Measurements from ENCODE around the gene SPSB4.

SPSB4 gene

DNA sequence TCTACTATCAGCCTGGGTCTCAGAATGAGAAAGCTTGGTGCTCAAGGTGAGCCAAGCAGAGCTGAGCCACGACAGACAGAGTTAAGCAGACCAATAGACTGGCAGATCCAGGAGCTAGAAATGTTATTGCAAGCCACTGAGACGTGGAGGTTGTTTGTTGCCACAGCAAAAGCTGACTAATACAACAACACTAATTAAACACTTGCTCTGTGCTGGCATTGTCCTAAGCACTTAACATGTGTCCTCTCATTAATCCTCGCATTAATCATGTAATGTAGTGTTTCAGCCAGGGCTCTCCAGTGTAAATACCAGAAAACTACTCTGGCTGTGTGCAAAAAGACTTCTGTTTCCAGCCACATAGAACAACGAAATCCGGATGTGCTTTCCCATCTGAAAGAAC lies 11.6 kb upstream of the SPSB4 start:
- in situ Hi-C loops (cut with MboI; ENCODE audit: low pct_unique_long_range_greater_than_20kb, low sequenced_read_pairs, unreplicated experiment), result no loop called here
- no peak for DNase-seq (ENCODE audit: low spot score)

GRCh38 chr3:141044695-141045641 lies 6.2 kb upstream of the SPSB4 start:
- no peak for TF ChIP-seq CTCF (IDR thresholded peaks at IDR 0.05; ENCODE audit: extremely low read depth, insufficient read depth, missing control alignments)
- in situ Hi-C loops (cut with MboI; ENCODE audit: low pct_unique_long_range_greater_than_20kb, low sequenced_read_pairs, unreplicated experiment), result no loop called here

More for the DNA sequence above, 11.6 kb upstream of the SPSB4 start:
- no peak for TF ChIP-seq CTCF (IDR thresholded peaks at IDR 0.05; ENCODE audit: extremely low read depth, insufficient read depth, missing control alignments)

DNA sequence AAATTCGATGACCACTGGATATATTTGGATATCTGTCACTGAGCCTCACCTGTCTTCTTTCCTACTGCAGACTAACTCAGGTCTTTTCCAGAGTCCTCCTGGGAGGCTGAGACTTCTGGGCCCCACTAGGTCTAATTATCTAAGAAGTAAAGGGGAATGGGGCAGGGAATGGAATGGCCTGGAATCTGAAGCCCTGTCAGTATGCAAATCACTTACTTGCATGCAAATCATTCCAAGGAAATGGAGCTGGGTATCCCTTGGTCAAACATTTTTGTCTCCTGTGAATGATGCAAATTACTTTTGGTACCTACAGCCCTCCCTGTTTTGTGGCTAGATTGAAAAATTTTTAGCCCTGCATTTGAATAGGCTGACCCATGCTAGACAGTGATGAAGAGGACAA lies 5.3 kb upstream of the SPSB4 start:
- in situ Hi-C loops (cut with MboI; ENCODE audit: low pct_unique_long_range_greater_than_20kb, low sequenced_read_pairs, unreplicated experiment), result no loop called here
- TF ChIP-seq CTCF (IDR thresholded peaks at IDR 0.05; ENCODE audit: extremely low read depth, insufficient read depth, missing control alignments), result no peak
- DNase-seq (ENCODE audit: low spot score), result no peak

More at GRCh38 chr3:141044695-141045641, 6.2 kb upstream of the SPSB4 start:
- DNase-seq (ENCODE audit: low spot score), result peak; percentile 46

DNA sequence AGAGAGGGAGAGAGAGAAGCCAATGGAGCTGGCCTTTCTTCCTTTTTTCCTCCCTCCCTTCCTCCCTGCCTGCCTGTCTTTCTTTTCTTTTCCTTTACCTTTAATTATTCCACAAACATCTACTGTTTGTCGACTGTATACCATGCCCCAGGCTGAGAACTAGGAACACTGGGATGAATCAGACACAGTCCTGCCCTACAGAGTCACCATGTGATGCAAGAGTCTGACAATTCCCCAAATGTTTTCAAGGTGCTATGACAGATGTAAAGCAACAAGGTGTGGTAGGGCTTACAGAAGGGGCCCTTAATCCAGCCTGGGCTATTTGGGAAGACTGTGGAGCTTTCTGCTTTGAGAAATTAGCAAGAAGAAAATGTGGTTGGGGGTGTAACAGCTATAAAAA lies 4.0 kb upstream of the SPSB4 start:
- TF ChIP-seq CTCF (IDR thresholded peaks at IDR 0.05; ENCODE audit: extremely low read depth, insufficient read depth, missing control alignments), result no peak
- in situ Hi-C loops (cut with MboI; ENCODE audit: low pct_unique_long_range_greater_than_20kb, low sequenced_read_pairs, unreplicated experiment), result no loop called here
- DNase-seq (ENCODE audit: low spot score), result no peak

- in situ Hi-C loops (cut with MboI; ENCODE audit: low pct_unique_long_range_greater_than_20kb, low sequenced_read_pairs, unreplicated experiment), result no loop called here
- TF ChIP-seq CTCF (IDR thresholded peaks at IDR 0.05; ENCODE audit: extremely low read depth, insufficient read depth, missing control alignments), result no peak
- no peak for DNase-seq (ENCODE audit: low spot score)
These were observed 1.5 kb upstream of the SPSB4 start for GRCh38 chr3:141049681-141050080.

- TF ChIP-seq CTCF (IDR thresholded peaks at IDR 0.05; ENCODE audit: extremely low read depth, insufficient read depth, missing control alignments), result no peak
- in situ Hi-C loops (cut with MboI; ENCODE audit: low pct_unique_long_range_greater_than_20kb, low sequenced_read_pairs, unreplicated experiment), result no loop called here
- DNase-seq (ENCODE audit: low spot score), result peak; percentile 45
These were observed 475 bp downstream of the SPSB4 start for GRCh38 chr3:141051443-141052200.
